SK-N-SH treated with all-trans-retinoic acid at 6 μM for 48 hours (cell line): Measurements from ENCODE around the gene PTF1A.

Experiments used
- ATAC-seq: fragments of 200-7000 bp; cut with Tn5 transposase; 3 replicates; pipeline ENCODE4 v1.9.1; 2020; ENCODE audit warnings: mild to moderate bottlenecking, moderate library complexity
- BACH2 ChIP-seq: fragments of 250-450 bp; sonication (Bioruptor Pico); IDR thresholded peaks from 2 replicates; pipeline ENCODE4 v1.9.0; 2021; ENCODE audit warnings: mild to moderate bottlenecking, borderline replicate concordance
- CREB5 ChIP-seq: fragments of 250-450 bp; sonication (Bioruptor Pico); IDR thresholded peaks from 2 replicates; pipeline ENCODE4 v1.5.1; 2020; ENCODE audit warnings: low read depth, mild to moderate bottlenecking, moderate library complexity
- CSDC2 ChIP-seq: fragments of 250-450 bp; sonication (Bioruptor Pico); IDR thresholded peaks from 2 replicates; pipeline ENCODE4 v1.5.0; 2020; ENCODE audit warnings: mild to moderate bottlenecking, moderate library complexity
- CSRNP3 ChIP-seq: fragments of 250-450 bp; sonication (Bioruptor Pico); IDR thresholded peaks from 2 replicates; pipeline ENCODE4 v1.5.1; 2021; ENCODE audit warnings: mild to moderate bottlenecking, moderate library complexity
- GLIS3 ChIP-seq: fragments of 250-450 bp; sonication (Bioruptor Pico); IDR thresholded peaks from 2 replicates; pipeline ENCODE4 v1.5.0; 2020; ENCODE audit warnings: mild to moderate bottlenecking, moderate library complexity
- ISL1 ChIP-seq: fragments of 250-450 bp; sonication (Bioruptor Pico); IDR thresholded peaks from 2 replicates; pipeline ENCODE4 v2.1.2; 2022; ENCODE audit warnings: mild to moderate bottlenecking, moderate library complexity
- PATZ1 ChIP-seq: fragments of 250-450 bp; sonication (Bioruptor Pico); IDR thresholded peaks from 2 replicates; pipeline ENCODE4 v1.8.0; 2020; ENCODE audit warnings: mild to moderate bottlenecking, moderate library complexity, borderline replicate concordance
- POU6F1 ChIP-seq: fragments of 250-450 bp; sonication (Bioruptor Pico); IDR thresholded peaks from 2 replicates; pipeline ENCODE4 v1.8.0; 2021; ENCODE audit warnings: low read depth, mild to moderate bottlenecking, moderate library complexity, borderline replicate concordance
- PPARA ChIP-seq: fragments of 250-450 bp; sonication (Bioruptor Pico); IDR thresholded peaks from 2 replicates; pipeline ENCODE4 v1.5.0; 2020; ENCODE audit warnings: mild to moderate bottlenecking, borderline replicate concordance
- RARB ChIP-seq: fragments of 250-450 bp; sonication (Bioruptor Pico); IDR thresholded peaks from 2 replicates; pipeline ENCODE4 v1.8.0; 2021; ENCODE audit warnings: mild to moderate bottlenecking, moderate library complexity
- TOX ChIP-seq: fragments of 250-450 bp; sonication (Bioruptor Pico); IDR thresholded peaks from 2 replicates; pipeline ENCODE4 v1.8.0; 2021; ENCODE audit warnings: mild to moderate bottlenecking, moderate library complexity, borderline replicate concordance
- ZC3H10 ChIP-seq: fragments of 250-450 bp; sonication (Bioruptor Pico); IDR thresholded peaks from 2 replicates; pipeline ENCODE4 v1.5.1; 2021; ENCODE audit warnings: mild to moderate bottlenecking, moderate library complexity
- ZFP3 ChIP-seq: fragments of 250-450 bp; sonication (Bioruptor Pico); IDR thresholded peaks from 2 replicates; pipeline ENCODE4 v1.5.0; 2020; ENCODE audit warnings: mild to moderate bottlenecking, moderate library complexity
- ZFP30 ChIP-seq: fragments of 450-650 bp; formaldehyde crosslinking; IDR thresholded peaks from 2 replicates; pipeline ENCODE4 v1.5.0; 2022; ENCODE audit warnings: mild to moderate bottlenecking, moderate library complexity
- ZNF565 ChIP-seq: fragments of 450-650 bp; formaldehyde crosslinking; conservative IDR thresholded peaks from 2 replicates; pipeline ENCODE4 v1.5.0; 2020; ENCODE audit warnings: low read depth, mild to moderate bottlenecking, moderate library complexity
- ZNF70 ChIP-seq: fragments of 450-650 bp; formaldehyde crosslinking; IDR thresholded peaks from 2 replicates; pipeline ENCODE4 v1.5.0; 2020; ENCODE audit warnings: mild to moderate bottlenecking, moderate library complexity
- ZNF8 ChIP-seq: fragments of 450-650 bp; formaldehyde crosslinking; IDR thresholded peaks from 2 replicates; pipeline ENCODE4 v1.5.0; 2020; ENCODE audit warnings: mild to moderate bottlenecking, moderate library complexity

Gene PTF1A

GRCh38 chr10:23190872-23191763, 994 bp upstream of the PTF1A start:
- no peak for ATAC-seq
- TF ChIP-seq PPARA (CRISPR knock-in tag) (no peak), CSDC2 (no peak), POU6F1 (CRISPR knock-in tag) (no peak), ISL1 (no peak), CSRNP3 (CRISPR knock-in tag) (no peak), TOX (CRISPR knock-in tag) (no peak), BACH2 (CRISPR knock-in tag) (no peak), ZFP30 (CRISPR knock-in tag) (no peak), CREB5 (CRISPR knock-in tag) (no peak)

- no peak for TF ChIP-seq ZFP3 (CRISPR knock-in tag)
- TF ChIP-seq POU6F1 (CRISPR knock-in tag), result no peak
- TF ChIP-seq PPARA (CRISPR knock-in tag), result no peak
- no peak for TF ChIP-seq ZC3H10
- TF ChIP-seq GLIS3 (CRISPR knock-in tag), result no peak
- no peak for TF ChIP-seq ZNF565
- no peak for TF ChIP-seq PATZ1 (CRISPR knock-in tag)
- no peak for TF ChIP-seq CSDC2
- no peak for TF ChIP-seq TOX (CRISPR knock-in tag)
- TF ChIP-seq ZNF70 (CRISPR knock-in tag), result no peak
- TF ChIP-seq ZNF8 (CRISPR knock-in tag), result no peak
- TF ChIP-seq, all 23 proteins: peak for 0
- ATAC-seq, result no peak
Observed at GRCh38 chr10:23192712-23193434, 761 bp downstream of the PTF1A start.

- TF ChIP-seq BACH2 (CRISPR knock-in tag) (no peak), GLIS3 (CRISPR knock-in tag) (no peak), ZNF70 (CRISPR knock-in tag) (no peak), POU6F1 (CRISPR knock-in tag) (no peak), CSRNP3 (CRISPR knock-in tag) (no peak), RARB (CRISPR knock-in tag) (no peak), ZNF8 (CRISPR knock-in tag) (no peak), PATZ1 (CRISPR knock-in tag) (no peak), ZC3H10 (no peak)
- no peak for ATAC-seq
Observed at GRCh38 chr10:23193435-23194074, 1.4 kb downstream of the PTF1A start.
